ENCODE measurements around the gene BAG5.

DNA sequence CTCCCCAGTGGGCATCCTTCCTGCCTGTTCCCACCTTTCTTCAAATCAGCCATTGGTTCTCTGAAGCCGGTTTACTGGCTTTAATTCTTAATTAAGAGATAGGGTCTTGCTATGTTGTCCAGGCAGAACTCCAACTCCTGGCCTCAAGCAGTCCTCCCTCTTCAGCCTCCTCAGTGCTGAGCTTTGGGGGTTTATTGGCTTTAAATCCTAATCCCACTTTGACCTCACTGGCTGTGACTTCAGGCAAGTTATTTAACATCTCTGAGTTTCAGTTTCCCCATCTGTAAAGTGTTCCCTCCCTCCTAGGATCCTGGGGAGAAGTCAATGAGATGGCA lies 35.6 kb downstream of the BAG5 start:
- TF ChIP-seq, protein P1, sequence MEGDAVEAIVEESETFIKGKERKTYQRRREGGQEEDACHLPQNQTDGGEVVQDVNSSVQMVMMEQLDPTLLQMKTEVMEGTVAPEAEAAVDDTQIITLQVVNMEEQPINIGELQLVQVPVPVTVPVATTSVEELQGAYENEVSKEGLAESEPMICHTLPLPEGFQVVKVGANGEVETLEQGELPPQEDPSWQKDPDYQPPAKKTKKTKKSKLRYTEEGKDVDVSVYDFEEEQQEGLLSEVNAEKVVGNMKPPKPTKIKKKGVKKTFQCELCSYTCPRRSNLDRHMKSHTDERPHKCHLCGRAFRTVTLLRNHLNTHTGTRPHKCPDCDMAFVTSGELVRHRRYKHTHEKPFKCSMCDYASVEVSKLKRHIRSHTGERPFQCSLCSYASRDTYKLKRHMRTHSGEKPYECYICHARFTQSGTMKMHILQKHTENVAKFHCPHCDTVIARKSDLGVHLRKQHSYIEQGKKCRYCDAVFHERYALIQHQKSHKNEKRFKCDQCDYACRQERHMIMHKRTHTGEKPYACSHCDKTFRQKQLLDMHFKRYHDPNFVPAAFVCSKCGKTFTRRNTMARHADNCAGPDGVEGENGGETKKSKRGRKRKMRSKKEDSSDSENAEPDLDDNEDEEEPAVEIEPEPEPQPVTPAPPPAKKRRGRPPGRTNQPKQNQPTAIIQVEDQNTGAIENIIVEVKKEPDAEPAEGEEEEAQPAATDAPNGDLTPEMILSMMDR (IDR thresholded peaks at IDR 0.05): no peak
- TF ChIP-seq POLR2AphosphoS5 (IDR thresholded peaks at IDR 0.05; ENCODE audit: low read depth, low read length): no peak
- TF ChIP-seq SIN3A (IDR thresholded peaks at IDR 0.05; ENCODE audit: borderline replicate concordance, insufficient read depth, low read depth, low read length): no peak
